HepG2 (cell line): ENCODE data around the gene RFXANK. TPM values are rescaled to one million over a fixed set of nuclear protein-coding genes. Genes with fewer than 3 reads are reported as not detected.

Experiments used
- ATAD3A ChIP-seq: sonication (generic); formaldehyde crosslinking; IDR thresholded peaks from 2 replicates; pipeline ENCODE4 v1.4.0; 2020; ENCODE audit warnings: missing genetic modification reagents
- BRF2 ChIP-seq: sonication (generic); formaldehyde crosslinking; IDR thresholded peaks from 2 replicates; pipeline ENCODE4 v1.8.1; 2022; ENCODE audit warnings: mild to moderate bottlenecking, missing genetic modification reagents
- CSRNP2 ChIP-seq: sonication (generic); formaldehyde crosslinking; conservative IDR thresholded peaks from 2 replicates; pipeline ENCODE4 v1.8.0; 2022; ENCODE audit warnings: low read depth, missing genetic modification reagents
- KLF16 ChIP-seq, 2 experiments: sonication (generic) in 1 of 2; formaldehyde crosslinking in 1 of 2; IDR thresholded peaks; 2 replicates each; pipeline versions ENCODE4 v1.6.1 to v1.8.0; 2016 to 2023; ENCODE audit warnings: missing genetic modification reagents in 2 of 2, missing compliant biosample characterization in 1 of 2
- MTF1 ChIP-seq: sonication (generic); formaldehyde crosslinking; IDR thresholded peaks from 2 replicates; pipeline ENCODE4 v1.5.0; 2020; ENCODE audit warnings: missing genetic modification reagents
- PAF1 ChIP-seq: IDR thresholded peaks from 2 replicates; pipeline ENCODE4 v1.6.1; 2016; ENCODE audit warnings: missing genetic modification reagents, missing compliant biosample characterization
- SSRP1 ChIP-seq: IDR thresholded peaks from 2 replicates; pipeline ENCODE4 v1.6.1; 2016; ENCODE audit warnings: control low read depth
- TGIF2 ChIP-seq: IDR thresholded peaks from 2 replicates; pipeline ENCODE4 v1.6.1; 2016; ENCODE audit warnings: control low read depth, missing compliant biosample characterization
- ZKSCAN5 ChIP-seq: sonication (generic); formaldehyde crosslinking; IDR thresholded peaks from 2 replicates; pipeline ENCODE4 v1.5.1; 2020; ENCODE audit warnings: mild to moderate bottlenecking, missing genetic modification reagents
- ZMYM3 ChIP-seq: sonication (generic); formaldehyde crosslinking; IDR thresholded peaks from 2 replicates; pipeline ENCODE4 v1.5.1; 2020; ENCODE audit warnings: mild to moderate bottlenecking, missing genetic modification reagents
- ZNF280D ChIP-seq: sonication (generic); formaldehyde crosslinking; IDR thresholded peaks from 2 replicates; pipeline ENCODE4 v1.5.1; 2020; ENCODE audit warnings: mild to moderate bottlenecking, missing genetic modification reagents
- ZNF414 ChIP-seq: sonication (generic); formaldehyde crosslinking; IDR thresholded peaks from 2 replicates; pipeline ENCODE4 v1.5.0; 2020; ENCODE audit warnings: missing genetic modification reagents
- ZNF558 ChIP-seq: sonication (generic); formaldehyde crosslinking; IDR thresholded peaks from 2 replicates; pipeline ENCODE4 v1.9.0; 2022; ENCODE audit warnings: mild to moderate bottlenecking, missing genetic modification reagents, borderline replicate concordance
- ZNF563 ChIP-seq: sonication (generic); formaldehyde crosslinking; IDR thresholded peaks from 2 replicates; pipeline ENCODE4 v1.8.0; 2022; ENCODE audit warnings: mild to moderate bottlenecking, moderate library complexity, missing genetic modification reagents
- ZNF564 ChIP-seq: sonication (generic); formaldehyde crosslinking; IDR thresholded peaks from 2 replicates; pipeline ENCODE4 v1.8.1; 2023; ENCODE audit warnings: mild to moderate bottlenecking, missing genetic modification reagents
- polyA plus RNA-seq, 8 experiments: library from polyadenylated mRNA; depleted of rRNA in 3 of 8; stranded (reverse) in 7 of 8; unstranded in 1 of 8; fragments of >200 nt; fragmentation: Illumina TruSeq in 4 of 8; extraction: Trizol in 4 of 8; gene quantifications; 2 replicates each; pipeline versions ENCODE4 v1.2.1 to v1.2.3, GENCODE V29; 2011 to 2016; ENCODE audit warnings: low read depth in 4 of 8, missing spikeins in 1 of 8, mixed read lengths in 1 of 8; ENCODE audit not compliant: insufficient read depth in 1 of 8
- total RNA-seq, 5 experiments: library from RNA; depleted of rRNA; stranded (reverse); fragments of >200 nt; fragmentation: Illumina TruSeq; extraction: Trizol; gene quantifications; 2 replicates each; pipeline ENCODE4 v1.2.3, GENCODE V29; 2016; ENCODE audit warnings: low read depth in 1 of 5
- TF ChIP-seq, protein P1 (sequence below): sonication (generic); formaldehyde crosslinking; IDR thresholded peaks from 2 replicates; pipeline ENCODE4 v1.4.0; 2020; ENCODE audit warnings: missing genetic modification reagents
- TF ChIP-seq, protein P2 (sequence below): sonication (generic); formaldehyde crosslinking; IDR thresholded peaks from 2 replicates; pipeline ENCODE4 v1.4.0; 2020; ENCODE audit warnings: missing genetic modification reagents, mild to moderate bottlenecking, borderline replicate concordance

RFXANK gene
- total and polyA plus RNA-seq, 2 of the 13 experiments (the other 11 are each of a cell fraction or from before 2014, with no cell fraction given): 49.9 to 80.7 TPM

GRCh38 chr19:19171821-19172532, 20.1 kb upstream of the RFXANK start (continued):
- TF ChIP-seq ZMYM3 (CRISPR knock-in tag) (peak; percentile 69; the same call in 1 of the 2 replicates), KLF16 (CRISPR knock-in tag; IDR thresholded peaks at IDR 0.05) (peak in 1 of 2 experiments; percentile 65; a peak in 1 of 4 replicates), CSRNP2 (CRISPR knock-in tag) (no peak), TGIF2 (CRISPR knock-in tag) (peak; percentile 67; the same call in 1 of the 2 replicates), ZNF558 (CRISPR knock-in tag) (no peak), ZNF564 (peak; percentile 68; the same call in 1 of the 2 replicates), SSRP1 (peak; percentile 16; the same call in 1 of the 2 replicates), ZKSCAN5 (CRISPR knock-in tag) (no peak), ATAD3A (CRISPR knock-in tag) (no peak), ZNF563 (CRISPR knock-in tag) (no peak), PAF1 (CRISPR knock-in tag) (no peak), BRF2 (no peak), ZNF280D (no peak), MTF1 (no peak), ZNF414 (CRISPR knock-in tag) (no peak)
- TF ChIP-seq, protein P1, sequence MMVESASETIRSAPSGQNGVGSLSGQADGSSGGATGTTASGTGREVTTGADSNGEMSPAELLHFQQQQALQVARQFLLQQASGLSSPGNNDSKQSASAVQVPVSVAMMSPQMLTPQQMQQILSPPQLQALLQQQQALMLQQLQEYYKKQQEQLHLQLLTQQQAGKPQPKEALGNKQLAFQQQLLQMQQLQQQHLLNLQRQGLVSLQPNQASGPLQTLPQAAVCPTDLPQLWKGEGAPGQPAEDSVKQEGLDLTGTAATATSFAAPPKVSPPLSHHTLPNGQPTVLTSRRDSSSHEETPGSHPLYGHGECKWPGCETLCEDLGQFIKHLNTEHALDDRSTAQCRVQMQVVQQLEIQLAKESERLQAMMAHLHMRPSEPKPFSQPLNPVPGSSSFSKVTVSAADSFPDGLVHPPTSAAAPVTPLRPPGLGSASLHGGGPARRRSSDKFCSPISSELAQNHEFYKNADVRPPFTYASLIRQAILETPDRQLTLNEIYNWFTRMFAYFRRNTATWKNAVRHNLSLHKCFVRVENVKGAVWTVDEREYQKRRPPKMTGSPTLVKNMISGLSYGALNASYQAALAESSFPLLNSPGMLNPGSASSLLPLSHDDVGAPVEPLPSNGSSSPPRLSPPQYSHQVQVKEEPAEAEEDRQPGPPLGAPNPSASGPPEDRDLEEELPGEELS: peak; percentile 80
- TF ChIP-seq, protein P2, sequence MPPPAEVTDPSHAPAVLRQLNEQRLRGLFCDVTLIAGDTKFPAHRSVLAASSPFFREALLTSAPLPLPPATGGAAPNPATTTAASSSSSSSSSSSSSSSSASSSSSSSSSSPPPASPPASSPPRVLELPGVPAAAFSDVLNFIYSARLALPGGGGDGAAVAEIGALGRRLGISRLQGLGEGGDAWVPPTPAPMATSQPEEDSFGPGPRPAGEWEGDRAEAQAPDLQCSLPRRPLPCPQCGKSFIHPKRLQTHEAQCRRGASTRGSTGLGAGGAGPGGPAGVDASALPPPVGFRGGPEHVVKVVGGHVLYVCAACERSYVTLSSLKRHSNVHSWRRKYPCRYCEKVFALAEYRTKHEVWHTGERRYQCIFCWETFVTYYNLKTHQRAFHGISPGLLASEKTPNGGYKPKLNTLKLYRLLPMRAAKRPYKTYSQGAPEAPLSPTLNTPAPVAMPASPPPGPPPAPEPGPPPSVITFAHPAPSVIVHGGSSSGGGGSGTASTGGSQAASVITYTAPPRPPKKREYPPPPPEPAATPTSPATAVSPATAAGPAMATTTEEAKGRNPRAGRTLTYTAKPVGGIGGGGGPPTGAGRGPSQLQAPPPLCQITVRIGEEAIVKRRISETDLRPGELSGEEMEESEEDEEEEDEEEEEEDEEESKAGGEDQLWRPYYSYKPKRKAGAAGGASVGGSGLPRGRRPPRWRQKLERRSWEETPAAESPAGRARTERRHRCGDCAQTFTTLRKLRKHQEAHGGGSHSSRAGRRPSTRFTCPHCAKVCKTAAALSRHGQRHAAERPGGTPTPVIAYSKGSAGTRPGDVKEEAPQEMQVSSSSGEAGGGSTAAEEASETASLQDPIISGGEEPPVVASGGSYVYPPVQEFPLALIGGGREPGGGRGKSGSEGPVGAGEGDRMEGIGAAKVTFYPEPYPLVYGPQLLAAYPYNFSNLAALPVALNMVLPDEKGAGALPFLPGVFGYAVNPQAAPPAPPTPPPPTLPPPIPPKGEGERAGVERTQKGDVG (CRISPR knock-in tag): 0 out of 2 replicates have a peak, but pooled peaks have one; percentile 34
